SK-N-SH treated with all-trans-retinoic acid at 6 μM for 48 hours (cell line): Measurements from ENCODE around the gene CAMK2A.

Experiments used
- CSDC2 ChIP-seq: fragments of 250-450 bp; sonication (Bioruptor Pico); IDR thresholded peaks from 2 replicates; pipeline ENCODE4 v1.5.0; 2020; ENCODE audit warnings: mild to moderate bottlenecking, moderate library complexity
- SNAI2 ChIP-seq: fragments of 250-450 bp; sonication (Bioruptor Pico); IDR thresholded peaks from 2 replicates; pipeline ENCODE4 v1.5.0; 2020; ENCODE audit warnings: mild to moderate bottlenecking, moderate library complexity
- ZFP3 ChIP-seq: fragments of 250-450 bp; sonication (Bioruptor Pico); IDR thresholded peaks from 2 replicates; pipeline ENCODE4 v1.5.0; 2020; ENCODE audit warnings: mild to moderate bottlenecking, moderate library complexity

GRCh38 chr5:150184006-150184405, 105.6 kb downstream of the CAMK2A start:
- TF ChIP-seq SNAI2 (CRISPR knock-in tag) (no peak), ZFP3 (CRISPR knock-in tag) (no peak), CSDC2 (CRISPR knock-in tag) (no peak)
